Left renal pelvis (tissue), 4 donors: ENCODE data around the gene ALPG. TPM values are rescaled to one million over a fixed set of nuclear protein-coding genes. Genes with fewer than 3 reads are reported as not detected.
"Not testable (repeated sequence)": the region's sequence is repeated elsewhere in the genome, so short reads cannot be mapped to it uniquely, and the experiment has no call there.

Experiments
- DNase-seq, 4 donors: peaks; one replicate each; pipeline ENCODE4 v3.0.0-alpha.2; 2013; ENCODE audit warnings: low read depth in 4 of 4, low spot score in 3 of 4
- polyA plus RNA-seq, 4 donors: library from polyadenylated mRNA; unstranded; fragments of 120-200 nt; gene quantifications; one replicate each; pipeline ENCODE4 v1.2.1, GENCODE V29; 2013; ENCODE audit not compliant: insufficient read length in 4 of 4

ALPG gene
- polyA plus RNA-seq, 4 donors = not detected

- DNase-seq = no peak
Observed at GRCh38 chr2:232438951-232439757, 32.5 kb downstream of the ALPG start.

GRCh38 chr2:232439758-232440135 is 33.1 kb downstream of the ALPG start:
- DNase-seq = no peak

- DNase-seq = peak in 1 of 4 donors; percentile 52
Observed at GRCh38 chr2:232440220-232441018, 33.8 kb downstream of the ALPG start.

- no peak for DNase-seq
Observed at GRCh38 chr2:232441147-232441651, 34.6 kb downstream of the ALPG start.

GRCh38 chr2:232441922-232442321 is 35.3 kb downstream of the ALPG start:
- DNase-seq = not testable (repeated sequence)

- not testable (repeated sequence) for DNase-seq
Observed at GRCh38 chr2:232442431-232442830, 35.8 kb downstream of the ALPG start.

GRCh38 chr2:232443047-232443446 is 36.4 kb downstream of the ALPG start:
- not testable (repeated sequence) for DNase-seq

- DNase-seq = not testable (repeated sequence)
Observed at GRCh38 chr2:232443669-232444408, 37.2 kb downstream of the ALPG start.

GRCh38 chr2:232444409-232445148 is 37.9 kb downstream of the ALPG start:
- no peak for DNase-seq

- DNase-seq = not testable (repeated sequence)
Observed at GRCh38 chr2:232445149-232445885, 38.7 kb downstream of the ALPG start.

GRCh38 chr2:232446266-232446777 is 39.7 kb downstream of the ALPG start:
- DNase-seq = not testable (repeated sequence)

- DNase-seq = no peak
Observed at GRCh38 chr2:232447091-232447620, 40.5 kb downstream of the ALPG start.

- no peak for DNase-seq
Observed at GRCh38 chr2:232447638-232448303, 41.1 kb downstream of the ALPG start.

- DNase-seq = no peak
Observed at GRCh38 chr2:232448304-232448690, 41.7 kb downstream of the ALPG start.

GRCh38 chr2:232449964-232450363 is 43.3 kb downstream of the ALPG start:
- no peak for DNase-seq

GRCh38 chr2:232451645-232452044 is 45.0 kb downstream of the ALPG start:
- DNase-seq = not testable (repeated sequence)

- DNase-seq = no peak
Observed at GRCh38 chr2:232454630-232455029, 48.0 kb downstream of the ALPG start.
